ENCODE data around the gene FKBP8.

- TF ChIP-seq EZH2phosphoT487 (IDR thresholded peaks at IDR 0.05; ENCODE audit: borderline replicate concordance, low read depth, low read length) (no peak), CTCF (conservative IDR thresholded peaks at IDR 0.05; ENCODE audit: low read length) (no peak)
Observed at GRCh38 chr19:18559685-18560084, 16.3 kb upstream of the FKBP8 start.
